Fibroblast of mammary gland (primary cell): Measurements from ENCODE around the gene NAA38.

ENCODE experiments used
- DNase-seq: peaks from one replicate; pipeline ENCODE4 v3.0.0-alpha.2; 2010; ENCODE audit warnings: low read depth
- H3K4me3 ChIP-seq: 2 replicates; pipeline ENCODE4 v1.5.1; 2011; ENCODE audit warnings: low read depth, mild to moderate bottlenecking, low read length, moderate library complexity; ENCODE audit not compliant: control insufficient read depth
- CTCF ChIP-seq: conservative IDR thresholded peaks from 2 replicates; pipeline ENCODE4 v1.5.1; 2011; ENCODE audit warnings: low read depth, low read length, inconsistent platforms; ENCODE audit not compliant: control insufficient read depth, insufficient read depth

The NAA38 gene

GRCh38 chr17:7862692-7863437 lies 5.5 kb upstream of the NAA38 start:
- no peak overlapping the region for H3K4me3 ChIP-seq
- peak; percentile 66 for DNase-seq
- TF ChIP-seq CTCF, result peak; percentile 69

- TF ChIP-seq CTCF, result no peak
- peak overlapping the region; percentile 88 for H3K4me3 ChIP-seq
- no peak for DNase-seq
These were observed 1.7 kb upstream of the NAA38 start for GRCh38 chr17:7859028-7859427.

GRCh38 chr17:7858522-7858810 lies 1.1 kb upstream of the NAA38 start:
- DNase-seq, result peak; percentile 48
- H3K4me3 ChIP-seq, result peak overlapping the region; percentile 88
- TF ChIP-seq CTCF, result peak; percentile 41

GRCh38 chr17:7857713-7858521 lies 558 bp upstream of the NAA38 start, which contains the start of gene CYB5D1:
Gene CYB5D1 (plus strand): TSS chr17:7858003. CDS start chr17:7858135, 132 bp downstream.
- no peak for TF ChIP-seq CTCF
- peak within 1 kb of the TSS; percentile 88 for H3K4me3 ChIP-seq
- DNase-seq, result peak; percentile 93

GRCh38 chr17:7856011-7856810 lies 1.1 kb downstream of the NAA38 start:
- peak overlapping the region; percentile 88 for H3K4me3 ChIP-seq
- no peak for TF ChIP-seq CTCF
- DNase-seq, result peak; percentile 57

GRCh38 chr17:7855660-7856010 lies 1.7 kb downstream of the NAA38 start:
- DNase-seq, result no peak
- peak overlapping the region; percentile 88 for H3K4me3 ChIP-seq
- no peak for TF ChIP-seq CTCF
